Measurements from ENCODE around the gene PLK5.
"Not testable (repeated sequence)": the region's sequence is repeated elsewhere in the genome, so short reads cannot be mapped to it uniquely, and the experiment has no call there.

PLK5 gene

GRCh38 chr19:1535699-1536098 lies 11.8 kb downstream of the PLK5 start:
- not testable (repeated sequence) for H3K27me3 Mint-ChIP-seq (ENCODE audit: low read depth); H3K4me1 Mint-ChIP-seq (ENCODE audit: low read depth)

DNA sequence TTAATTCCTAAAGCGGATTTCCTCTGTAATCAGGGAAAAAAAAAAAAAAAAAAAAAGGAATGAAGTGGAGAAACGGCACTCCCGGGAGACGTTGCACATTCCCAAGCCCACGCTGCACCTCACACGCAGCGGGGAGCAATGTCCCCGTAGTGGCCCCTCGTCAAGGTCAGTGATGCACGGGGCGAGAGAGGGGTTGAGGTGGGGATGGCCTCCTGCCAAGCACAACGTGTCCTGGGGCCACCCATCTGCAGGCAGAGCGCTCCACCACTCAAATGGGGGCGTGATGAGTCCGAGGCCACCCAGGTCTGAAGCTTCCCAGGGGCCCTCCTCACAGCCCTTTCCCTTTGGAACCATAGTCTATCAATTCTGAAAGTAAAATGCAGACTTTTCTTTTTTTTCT lies 15.1 kb downstream of the PLK5 start:
- H3K27me3 Mint-ChIP-seq (ENCODE audit: low read depth) = peaks cover 4% of the 10 kb centered on the region
- no peaks in the 10 kb centered on the region for H3K9me3 Mint-ChIP-seq

More at GRCh38 chr19:1535699-1536098, 11.8 kb downstream of the PLK5 start:
- not testable (repeated sequence) for H3K4me3 Mint-ChIP-seq; H3K9me3 Mint-ChIP-seq; H3K36me3 Mint-ChIP-seq (ENCODE audit: low read depth); H3K27ac Mint-ChIP-seq

GRCh38 chr19:1539749-1540148 lies 15.9 kb downstream of the PLK5 start:
- H3K27me3 Mint-ChIP-seq (ENCODE audit: low read depth); H3K4me3 Mint-ChIP-seq; H3K27ac Mint-ChIP-seq; H3K36me3 Mint-ChIP-seq (ENCODE audit: low read depth); H3K9me3 Mint-ChIP-seq; H3K4me1 Mint-ChIP-seq (ENCODE audit: low read depth): not testable (repeated sequence)

More for the DNA sequence above, 15.1 kb downstream of the PLK5 start:
- Mint-ChIP-seq H3K4me3 (no peak overlapping the region), H3K36me3 (ENCODE audit: low read depth) (no peaks in the 10 kb centered on the region), H3K27ac (no peak overlapping the region), H3K4me1 (ENCODE audit: low read depth) (no peaks in the 10 kb centered on the region)

DNA sequence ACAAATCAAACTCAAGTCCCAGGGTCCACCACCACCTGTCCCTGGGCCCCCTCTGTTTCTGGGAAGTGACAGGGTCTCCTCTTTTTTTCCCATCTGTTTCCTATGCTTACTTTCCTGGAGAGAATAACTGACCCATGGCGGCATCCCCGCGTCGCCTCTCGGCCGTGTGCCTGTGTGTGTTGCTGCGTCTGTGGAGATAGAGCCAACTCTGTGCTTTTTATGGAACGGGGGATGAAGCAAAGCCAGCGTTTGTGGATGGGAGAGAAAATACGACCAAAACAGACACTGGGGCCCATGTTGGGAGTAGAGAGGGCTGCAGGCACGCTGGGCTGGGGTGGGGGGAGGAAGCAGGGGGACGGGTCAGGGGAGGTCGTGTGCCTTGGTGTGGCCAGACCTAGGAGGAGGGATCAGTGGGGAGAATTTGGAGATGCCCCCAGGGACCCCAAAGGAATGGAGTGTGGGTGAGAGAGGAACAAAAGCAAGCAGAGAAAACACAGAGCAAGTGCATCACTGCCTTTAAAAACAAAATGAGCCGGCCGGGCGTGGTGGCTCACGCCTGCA lies 16.6 kb downstream of the PLK5 start:
- peaks cover under 1% of the 10 kb centered on the region for H3K4me1 Mint-ChIP-seq (ENCODE audit: low read depth)
- no peak overlapping the region for H3K4me3 Mint-ChIP-seq
- H3K9me3 Mint-ChIP-seq = no peaks in the 10 kb centered on the region
- peaks cover 4% of the 10 kb centered on the region for H3K27me3 Mint-ChIP-seq (ENCODE audit: low read depth)
- no peak overlapping the region for H3K27ac Mint-ChIP-seq
- no peaks in the 10 kb centered on the region for H3K36me3 Mint-ChIP-seq (ENCODE audit: low read depth)

DNA sequence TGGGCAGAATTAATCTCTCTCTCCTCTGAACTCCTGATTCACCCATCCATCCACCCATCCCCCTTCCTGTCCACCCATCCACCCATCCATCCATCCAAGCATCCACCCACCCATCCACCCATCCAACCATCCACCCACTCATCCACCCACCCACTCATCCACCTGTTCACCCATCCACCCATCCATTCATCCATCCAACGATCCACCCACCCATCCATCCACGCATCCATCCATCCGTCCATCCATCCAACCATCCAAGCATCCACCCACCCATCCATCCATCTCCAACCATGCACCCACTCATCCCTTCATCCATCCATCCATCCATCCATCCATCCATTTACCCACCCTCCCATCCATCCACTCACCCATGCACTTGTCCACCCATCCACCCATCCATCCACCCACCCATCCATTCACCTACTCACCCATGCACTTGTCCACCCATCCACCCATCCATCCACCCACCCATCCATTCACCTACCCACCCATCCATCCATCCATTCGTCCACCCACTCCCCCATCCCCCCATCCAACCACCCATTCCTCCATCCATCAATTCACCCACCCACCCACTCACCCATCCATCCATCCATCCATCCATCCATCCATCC lies 25.6 kb downstream of the PLK5 start:
- Mint-ChIP-seq H3K9me3 (no peaks in the 10 kb centered on the region), H3K27me3 (ENCODE audit: low read depth) (peaks cover 7% of the 10 kb centered on the region), H3K4me3 (no peak overlapping the region), H3K4me1 (ENCODE audit: low read depth) (peaks cover 2% of the 10 kb centered on the region), H3K36me3 (ENCODE audit: low read depth) (no peaks in the 10 kb centered on the region), H3K27ac (no peak overlapping the region)

DNA sequence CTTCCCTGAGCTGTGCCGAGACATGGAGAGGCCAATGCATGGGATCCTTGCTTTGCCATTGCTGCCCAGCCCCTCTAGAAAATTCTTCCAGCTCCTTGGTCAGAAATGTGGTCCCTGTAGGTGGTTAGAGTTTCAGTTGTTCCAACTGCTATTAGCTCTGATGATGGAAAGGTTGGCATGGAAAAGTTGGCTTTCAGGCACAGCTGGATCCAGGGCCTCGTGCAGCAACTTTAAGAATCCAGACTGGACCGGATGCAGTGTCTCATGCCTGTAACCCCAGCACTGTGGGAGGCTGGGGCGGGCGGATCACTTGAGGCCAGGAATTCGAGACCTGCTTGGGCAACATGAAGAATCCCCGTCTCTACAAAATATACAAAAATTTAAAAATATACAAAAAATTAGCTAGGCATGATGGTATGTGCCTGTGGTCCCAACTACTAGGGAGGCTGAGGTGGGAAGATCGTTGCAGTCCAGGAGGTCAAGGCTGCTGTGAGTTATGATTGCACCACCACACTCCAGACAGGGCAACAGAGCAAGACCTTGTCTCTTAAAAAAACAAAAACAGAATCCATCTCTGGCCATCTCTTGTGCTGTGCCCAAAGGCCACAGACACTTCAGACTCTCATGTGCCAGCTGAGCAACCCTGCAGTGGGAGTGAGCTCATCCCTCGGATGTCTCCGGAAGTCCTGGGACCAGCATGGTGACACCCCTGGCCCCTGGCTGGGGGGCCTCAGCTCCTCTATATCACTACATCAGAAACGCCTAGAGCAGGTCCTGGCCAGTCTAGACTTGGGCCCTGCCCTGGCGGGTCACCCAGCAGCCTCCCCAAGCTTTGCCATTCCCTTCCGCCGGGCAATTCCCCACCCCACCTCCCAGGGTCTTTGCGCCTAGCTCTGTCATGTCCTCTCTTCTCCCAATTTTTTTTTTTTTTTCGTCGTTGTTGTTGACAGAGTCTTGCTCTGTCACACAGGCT lies 27.5 kb downstream of the PLK5 start:
- Mint-ChIP-seq H3K27me3 (ENCODE audit: low read depth) (peaks cover 7% of the 10 kb centered on the region), H3K4me3 (no peak overlapping the region), H3K27ac (no peak overlapping the region), H3K36me3 (ENCODE audit: low read depth) (no peaks in the 10 kb centered on the region), H3K9me3 (no peaks in the 10 kb centered on the region), H3K4me1 (ENCODE audit: low read depth) (no peaks in the 10 kb centered on the region)

- Mint-ChIP-seq H3K36me3 (ENCODE audit: low read depth) (no peaks in the 10 kb centered on the region), H3K4me3 (no peak overlapping the region), H3K27ac (no peak overlapping the region), H3K27me3 (ENCODE audit: low read depth) (peaks cover 3% of the 10 kb centered on the region), H3K9me3 (no peaks in the 10 kb centered on the region), H3K4me1 (ENCODE audit: low read depth) (no peaks in the 10 kb centered on the region)
Measured at GRCh38 chr19:1553415-1553814, 29.5 kb downstream of the PLK5 start.

DNA sequence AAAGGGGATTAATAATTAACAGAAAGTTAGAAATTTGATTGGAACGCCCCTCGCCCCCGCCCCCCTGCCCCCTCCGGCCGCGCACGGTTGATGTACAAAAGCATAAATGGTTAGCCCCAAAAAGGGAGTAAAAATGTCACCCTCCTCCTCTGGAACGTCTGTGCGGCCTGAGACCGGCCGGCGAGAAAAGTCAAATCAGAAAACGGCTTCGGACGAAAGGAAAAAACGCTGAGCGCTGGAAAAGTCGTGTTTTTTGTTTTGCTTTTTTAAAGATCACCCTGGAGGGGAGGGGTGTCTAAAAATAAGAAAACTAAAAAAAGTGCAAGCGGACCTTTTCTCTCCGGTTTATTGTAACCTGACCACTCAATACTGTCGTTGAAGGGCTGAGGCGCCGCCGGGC lies 31.1 kb downstream of the PLK5 start:
- no peak overlapping the region for H3K4me3 Mint-ChIP-seq
- H3K4me1 Mint-ChIP-seq (ENCODE audit: low read depth) = no peaks in the 10 kb centered on the region
- no peak overlapping the region for H3K27ac Mint-ChIP-seq
- H3K9me3 Mint-ChIP-seq = no peaks in the 10 kb centered on the region
- no peaks in the 10 kb centered on the region for H3K36me3 Mint-ChIP-seq (ENCODE audit: low read depth)
- no peaks in the 10 kb centered on the region for H3K27me3 Mint-ChIP-seq (ENCODE audit: low read depth)

GRCh38 chr19:1555487-1556389 lies 31.9 kb downstream of the PLK5 start:
- no peaks in the 10 kb centered on the region for H3K9me3 Mint-ChIP-seq

DNA sequence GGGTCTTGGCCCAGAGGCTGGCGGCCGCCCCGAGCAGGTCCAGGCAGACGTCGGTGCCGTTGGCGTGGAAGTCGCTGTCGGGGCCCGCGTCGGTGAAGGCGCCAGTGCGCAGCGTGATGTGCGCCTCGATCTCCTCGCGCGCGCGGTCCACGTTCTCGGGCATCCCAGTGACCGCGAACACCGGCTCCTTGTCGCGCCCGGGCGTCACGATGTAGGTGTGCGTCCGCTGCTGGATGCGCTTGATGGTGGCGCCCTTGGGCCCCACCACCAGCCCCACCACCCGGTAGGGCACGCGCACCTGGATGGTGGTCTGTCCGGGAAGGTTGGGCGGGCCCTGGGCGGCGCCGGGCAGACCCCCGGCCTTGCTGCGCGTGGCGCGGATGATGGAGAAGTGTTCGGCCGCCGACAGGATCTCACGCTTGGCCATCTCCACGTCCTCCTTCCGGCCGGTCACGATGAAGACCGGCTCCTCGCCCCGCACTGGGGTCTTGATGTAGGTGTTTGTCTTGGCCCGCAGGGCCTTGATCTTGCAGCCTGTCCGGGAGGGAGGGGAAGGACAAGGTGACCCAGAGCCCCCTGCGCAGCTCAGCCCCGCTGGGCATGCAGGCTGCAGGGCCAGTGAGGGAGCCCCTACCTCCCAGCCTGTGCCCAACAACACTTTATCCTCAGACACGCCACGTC lies 32.7 kb downstream of the PLK5 start:
- Mint-ChIP-seq H3K36me3 (ENCODE audit: low read depth) (no peaks in the 10 kb centered on the region), H3K4me3 (no peak overlapping the region), H3K27ac (no peak overlapping the region), H3K27me3 (ENCODE audit: low read depth) (no peaks in the 10 kb centered on the region), H3K9me3 (no peaks in the 10 kb centered on the region), H3K4me1 (ENCODE audit: low read depth) (no peaks in the 10 kb centered on the region)

More at GRCh38 chr19:1555487-1556389, 31.9 kb downstream of the PLK5 start:
- H3K36me3 Mint-ChIP-seq (ENCODE audit: low read depth) = no peaks in the 10 kb centered on the region
- no peak overlapping the region for H3K4me3 Mint-ChIP-seq
- no peaks in the 10 kb centered on the region for H3K4me1 Mint-ChIP-seq (ENCODE audit: low read depth)
- H3K27ac Mint-ChIP-seq = no peak overlapping the region
- no peaks in the 10 kb centered on the region for H3K27me3 Mint-ChIP-seq (ENCODE audit: low read depth)

- H3K27ac Mint-ChIP-seq = no peak overlapping the region
- H3K27me3 Mint-ChIP-seq (ENCODE audit: low read depth) = no peaks in the 10 kb centered on the region
- H3K9me3 Mint-ChIP-seq = no peaks in the 10 kb centered on the region
- H3K36me3 Mint-ChIP-seq (ENCODE audit: low read depth) = no peaks in the 10 kb centered on the region
- no peaks in the 10 kb centered on the region for H3K4me1 Mint-ChIP-seq (ENCODE audit: low read depth)
- H3K4me3 Mint-ChIP-seq = no peak overlapping the region
Measured at GRCh38 chr19:1558552-1558951, 34.7 kb downstream of the PLK5 start.

DNA sequence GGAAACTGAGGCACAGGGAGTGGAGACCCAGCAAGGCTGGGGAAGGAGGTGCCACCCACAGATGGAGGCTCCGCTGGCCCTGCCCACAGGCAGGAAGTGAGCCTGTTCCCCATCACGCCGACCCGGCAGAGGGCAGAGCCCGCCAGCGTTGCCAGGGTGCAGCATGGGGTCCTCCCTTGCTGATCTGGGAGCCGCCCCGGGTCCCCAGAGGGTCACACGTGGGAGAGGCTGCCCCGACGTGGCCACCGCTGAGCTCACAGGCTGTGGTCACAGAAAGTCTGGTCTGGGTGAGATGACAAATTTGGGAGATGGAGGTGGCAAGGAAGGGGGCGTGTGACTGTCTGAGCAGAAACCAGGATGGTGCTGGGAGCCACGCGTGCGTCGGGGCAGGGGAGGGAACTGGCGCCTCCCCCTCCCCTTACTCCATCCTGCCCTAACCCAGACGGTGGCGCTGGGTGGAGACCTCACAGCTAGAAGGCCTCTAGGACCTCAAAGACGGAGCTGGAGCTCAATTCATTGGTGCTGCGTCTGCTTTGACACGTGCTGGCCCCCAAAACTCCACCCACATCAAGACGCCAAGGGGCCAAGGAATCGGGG lies 36.5 kb downstream of the PLK5 start:
- Mint-ChIP-seq H3K4me3 (no peak overlapping the region), H3K36me3 (ENCODE audit: low read depth) (no peaks in the 10 kb centered on the region), H3K9me3 (no peaks in the 10 kb centered on the region), H3K27me3 (ENCODE audit: low read depth) (peaks cover 4% of the 10 kb centered on the region), H3K27ac (no peak overlapping the region), H3K4me1 (ENCODE audit: low read depth) (no peaks in the 10 kb centered on the region)

- Mint-ChIP-seq H3K27ac (no peak overlapping the region), H3K9me3 (no peaks in the 10 kb centered on the region), H3K4me1 (ENCODE audit: low read depth) (no peaks in the 10 kb centered on the region), H3K27me3 (ENCODE audit: low read depth) (peaks cover 4% of the 10 kb centered on the region), H3K36me3 (ENCODE audit: low read depth) (no peaks in the 10 kb centered on the region), H3K4me3 (no peak overlapping the region)
Measured at GRCh38 chr19:1561236-1561842, 37.5 kb downstream of the PLK5 start.
